ENCODE data around the gene CSH1. TPM values are rescaled to one million over a fixed set of nuclear protein-coding genes. Genes with fewer than 3 reads are reported as not detected.
"Not testable (repeated sequence)": the region's sequence is repeated elsewhere in the genome, so short reads cannot be mapped to it uniquely, and the experiment has no call there.

Gene CSH1
- total RNA-seq, 1 experiment from 2014 or later: not detected

- not testable (repeated sequence) for H3K4me2 ChIP-seq (ENCODE audit: insufficient read depth, insufficient read length, low read length); H3K56ac ChIP-seq (ENCODE audit: insufficient read length, low read depth, low read length); H3K9me3 ChIP-seq (ENCODE audit: control insufficient read depth, low read depth, low read length); H3K27ac Mint-ChIP-seq; H3K4me1 Mint-ChIP-seq; H4K20me1 ChIP-seq (ENCODE audit: control insufficient read depth, insufficient read depth, insufficient read length); H3K27me3 Mint-ChIP-seq (ENCODE audit: low read depth); H2BK12ac ChIP-seq (ENCODE audit: insufficient read length, low read depth, low read length); H3K27me3 ChIP-seq (ENCODE audit: insufficient read depth, low read length); H3K4me1 ChIP-seq (ENCODE audit: insufficient read depth, low read length); H3K4me3 Mint-ChIP-seq; H3K4ac ChIP-seq (ENCODE audit: low read depth, low read length); H3K14ac ChIP-seq (ENCODE audit: insufficient read depth, low read length); H3K27ac ChIP-seq (ENCODE audit: insufficient read length, low read depth, low read length); H4K5ac ChIP-seq (ENCODE audit: insufficient read length, low read depth, low read length); H3K9me3 Mint-ChIP-seq; H2AK5ac ChIP-seq (ENCODE audit: insufficient read length, low read length); H3K23me2 ChIP-seq (ENCODE audit: insufficient read length, low read depth, low read length, poor library complexity, severe bottlenecking); H3K18ac ChIP-seq (ENCODE audit: insufficient read length, low read depth, low read length); H2BK5ac ChIP-seq (ENCODE audit: insufficient read length, low read length); H3K23ac ChIP-seq (ENCODE audit: insufficient read length, low read depth, low read length); H2BK15ac ChIP-seq (ENCODE audit: low read depth, low read length); H3K9ac ChIP-seq (ENCODE audit: extremely low read depth, insufficient read length, low read length); H2AFZ ChIP-seq (ENCODE audit: low read length); H3K79me2 ChIP-seq (ENCODE audit: insufficient read depth, low read length); H2BK20ac ChIP-seq (ENCODE audit: low read depth, low read length, poor library complexity, severe bottlenecking); H4K8ac ChIP-seq (replicated peaks; ENCODE audit: insufficient read length, low read depth, low read length); H3K36me3 Mint-ChIP-seq (ENCODE audit: insufficient read depth in 1 of 3, low read depth in 3 of 3); H3T11ph ChIP-seq (ENCODE audit: low read length); H2BK120ac ChIP-seq (ENCODE audit: low read depth, low read length, poor library complexity, severe bottlenecking); H3K79me1 ChIP-seq (ENCODE audit: insufficient read depth, low read depth, low read length, poor library complexity, severe bottlenecking); H4K91ac ChIP-seq (ENCODE audit: insufficient read length, low read depth, low read length)
- TF ChIP-seq CTCF (conservative IDR thresholded peaks at IDR 0.05): peak; percentile 58
- DNase-seq: peak; percentile 85
- no CpG with 5 or more reads among the region's 13 CpGs for WGBS (ENCODE audit: extremely low coverage, insufficient read length, low lambda C conversion rate)
Observed at GRCh38 chr17:63889026-63889848, 7.1 kb downstream of the CSH1 start.

- not testable (repeated sequence) for H2BK20ac ChIP-seq (ENCODE audit: low read depth, low read length, poor library complexity, severe bottlenecking); H3K4ac ChIP-seq (ENCODE audit: low read depth, low read length); H2BK12ac ChIP-seq (ENCODE audit: insufficient read length, low read depth, low read length); H3K79me2 ChIP-seq (ENCODE audit: insufficient read depth, low read length); H3K4me3 Mint-ChIP-seq; H3K27me3 ChIP-seq (ENCODE audit: insufficient read depth, low read length); H4K91ac ChIP-seq (ENCODE audit: insufficient read length, low read depth, low read length); H4K8ac ChIP-seq (replicated peaks; ENCODE audit: insufficient read length, low read depth, low read length); H3K36me3 Mint-ChIP-seq (ENCODE audit: insufficient read depth in 1 of 3, low read depth in 3 of 3); H3T11ph ChIP-seq (ENCODE audit: low read length); H3K4me1 ChIP-seq (ENCODE audit: insufficient read depth, low read length); H3K14ac ChIP-seq (ENCODE audit: insufficient read depth, low read length); H4K5ac ChIP-seq (ENCODE audit: insufficient read length, low read depth, low read length); H2BK120ac ChIP-seq (ENCODE audit: low read depth, low read length, poor library complexity, severe bottlenecking); H3K18ac ChIP-seq (ENCODE audit: insufficient read length, low read depth, low read length); H2BK15ac ChIP-seq (ENCODE audit: low read depth, low read length); H2BK5ac ChIP-seq (ENCODE audit: insufficient read length, low read length); H3K23me2 ChIP-seq (ENCODE audit: insufficient read length, low read depth, low read length, poor library complexity, severe bottlenecking); H3K23ac ChIP-seq (ENCODE audit: insufficient read length, low read depth, low read length); H3K9ac ChIP-seq (ENCODE audit: extremely low read depth, insufficient read length, low read length); H3K79me1 ChIP-seq (ENCODE audit: insufficient read depth, low read depth, low read length, poor library complexity, severe bottlenecking); H3K9me3 Mint-ChIP-seq; H3K4me2 ChIP-seq (ENCODE audit: insufficient read depth, insufficient read length, low read length); H2AK5ac ChIP-seq (ENCODE audit: insufficient read length, low read length); H3K56ac ChIP-seq (ENCODE audit: insufficient read length, low read depth, low read length); H3K27ac Mint-ChIP-seq; H3K27ac ChIP-seq (ENCODE audit: insufficient read length, low read depth, low read length); H4K20me1 ChIP-seq (ENCODE audit: control insufficient read depth, insufficient read depth, insufficient read length); H2AFZ ChIP-seq (ENCODE audit: low read length); H3K9me3 ChIP-seq (ENCODE audit: control insufficient read depth, low read depth, low read length); H3K27me3 Mint-ChIP-seq (ENCODE audit: low read depth)
- peaks cover 13 to 16% of the 10 kb centered on the region in 2 experiments for H3K4me1 Mint-ChIP-seq
- peak; percentile 16 for DNase-seq
- no CpG with 5 or more reads among the region's 11 CpGs for WGBS (ENCODE audit: extremely low coverage, insufficient read length, low lambda C conversion rate)
Observed at GRCh38 chr17:63885119-63885518, 11.3 kb downstream of the CSH1 start.
